GM23248 (cell line): Measurements from ENCODE around the gene SHISA5.

ENCODE experiments used
- EZH2 ChIP-seq: fragments of 200-600 bp; sonication (generic); IDR thresholded peaks from 2 replicates; pipeline ENCODE4 v1.6.1; 2018; ENCODE audit warnings: antibody characterized with exemption, mild to moderate bottlenecking; ENCODE audit not compliant: insufficient read depth, poor library complexity, severe bottlenecking
- EZH2phosphoT487 ChIP-seq: fragments of 200-600 bp; sonication (generic); IDR thresholded peaks from 2 replicates; pipeline ENCODE4 v1.6.1; 2018; ENCODE audit warnings: antibody characterized with exemption, moderate library complexity, mild to moderate bottlenecking, low read depth; ENCODE audit not compliant: insufficient read depth

DNA sequence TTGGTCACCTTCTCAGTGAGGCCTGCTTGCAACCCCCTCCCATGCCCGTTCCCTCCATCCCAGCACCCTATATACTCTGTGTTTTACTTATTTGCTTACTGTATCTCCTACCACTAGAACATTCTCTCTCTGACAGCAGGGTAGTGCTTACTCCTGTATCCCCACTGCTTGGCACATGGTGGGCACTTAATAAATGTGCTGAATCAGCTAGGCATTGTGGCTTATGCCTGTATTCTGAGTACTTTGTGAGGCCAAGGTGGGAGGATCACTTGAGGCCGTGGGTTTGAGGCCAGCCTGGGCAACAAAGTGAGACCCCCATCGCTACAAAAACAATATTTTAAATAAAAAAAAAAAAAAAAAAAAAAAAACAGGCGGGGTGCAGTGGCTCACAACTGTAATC is 7.6 kb upstream of the SHISA5 start:
- no peak for TF ChIP-seq EZH2
- no peak for TF ChIP-seq EZH2phosphoT487
